Heart left ventricle (tissue), 16 donors: ENCODE measurements around the gene SYNPO. TPM values are rescaled to one million over a fixed set of nuclear protein-coding genes. Genes with fewer than 3 reads are reported as not detected.

Experiments used
- ATAC-seq, 4 donors: fragments of 200-7000 bp; cut with Tn5 transposase; one replicate each; pipeline ENCODE4 v1.9.1; 2020 to 2022; ENCODE audit warnings: moderate library complexity in 4 of 4, mild to moderate bottlenecking in 3 of 4, moderate number of reproducible peaks in 1 of 4
- DNase-seq, 5 donors: peaks; one replicate each; pipeline ENCODE4 v3.0.0-alpha.2; 2020
- H3K27ac ChIP-seq, 12 donors: fragments of 200-600 bp; sonication (generic) in 4 of 12; one replicate each; pipeline versions ENCODE4 v1.5.0 to v1.8.0; 2016 to 2022; ENCODE audit warnings: mild to moderate bottlenecking in 2 of 12
- H3K27me3 ChIP-seq, 9 donors: fragments of 200-600 bp; sonication (generic) in 2 of 9; one replicate each; pipeline versions ENCODE4 v1.5.1 to v1.8.0; 2016 to 2022; ENCODE audit warnings: mild to moderate bottlenecking in 3 of 9
- H3K36me3 ChIP-seq, 9 donors: fragments of 200-600 bp; sonication (generic) in 2 of 9; one replicate each; pipeline versions ENCODE4 v1.5.0 to v1.8.0; 2018 to 2022; ENCODE audit warnings: mild to moderate bottlenecking in 2 of 9
- H3K4me1 ChIP-seq, 12 donors: fragments of 200-600 bp; sonication (generic) in 4 of 12; one replicate each; pipeline versions ENCODE4 v1.5.0 to v1.8.0; 2016 to 2022; ENCODE audit warnings: mild to moderate bottlenecking in 3 of 12
- H3K4me3 ChIP-seq, 12 donors: fragments of 200-600 bp; sonication (generic) in 4 of 12; one replicate each; pipeline versions ENCODE4 v1.5.0 to v1.8.0; 2017 to 2022; ENCODE audit warnings: mild to moderate bottlenecking in 9 of 12, moderate library complexity in 4 of 12
- H3K9me3 ChIP-seq, 12 donors: fragments of 200-600 bp; sonication (generic) in 4 of 12; one replicate each; pipeline versions ENCODE4 v1.5.0 to v1.8.0; 2016 to 2022; ENCODE audit warnings: mild to moderate bottlenecking in 1 of 12
- POLR2A ChIP-seq, 2 donors: fragments of 450-650 bp; IDR thresholded peaks; one replicate each; pipeline ENCODE4 v1.6.1; 2017; ENCODE audit warnings: antibody characterized with exemption in 2 of 2, mild to moderate bottlenecking in 2 of 2, moderate library complexity in 2 of 2
- WGBS, 4 donors: extraction: QIAGEN DNeasy Blood & Tissue Kit in 2 of 4; methylation state at CpG; one replicate each; pipeline versions ENCODE4 v1.1.5 to v1.1.7; 2013 to 2018; 5-methylcytosine and 5-hydroxymethylcytosine counted together
- intact Hi-C, 10 donors: fragments of 100-400 bp; cut with DNase I; formaldehyde crosslinking; loops; one replicate each; pipeline versions ENCODE4 v1.11.1 to v1.14.2; 2022
- polyA plus RNA-seq, 2 donors: library from polyadenylated mRNA; stranded (reverse); fragments of 200-250 nt; gene quantifications; one replicate each; pipeline ENCODE4 v1.2.3, GENCODE V29; 2013
- total RNA-seq, 9 donors: library from RNA; depleted of rRNA in 2 of 9; stranded (reverse); fragments of >200 nt in 2 of 9; fragmentation: NEBNext Ultra II Directional in 3 of 9; extraction: Animal tissue kit (Norgen Biotek cat#: 25700) in 3 of 9; gene quantifications; one replicate each; pipeline versions ENCODE4 v1.1.0 to v1.2.4, GENCODE V29; 2016 to 2023
- TF ChIP-seq, protein P1 (sequence below), 12 donors: fragments of 200-600 bp; sonication (generic) in 4 of 12; IDR thresholded peaks; one replicate each; pipeline versions ENCODE4 v1.5.0 to v1.8.0; 2018 to 2022; ENCODE audit warnings: antibody characterized with exemption in 12 of 12, mild to moderate bottlenecking in 5 of 12
- donor health status: ischemic (EF 13 %, LVEDD 7.1; RV severe dilation, severe dysfunction).
- donor health status: healthy with polysubstance abuse.
- donor health status: DM: no; HTN: yes; CAD: no.
- donor health status: DM: no; HTN: no; CAD: no.
- donor health status: ischemic (EF 25% LVEDD 6.9; RV normal size, moderate dysfunction).
- donor health status: ischemic (EF 25% LVEDD 5.7; RV mildly dilated, moderate dysfunction).
- donor health status: healthy.
- donor health status: DM: yes; HTN: yes; CAD: no.
- donor health status: ischemic (EF 35%, LVEDD 5.7; RV mildly dilated, moderate dysfunction).
- donor health status: nonischemic (EF 11% LVEDD 7.7; RV severe dilation, severe dysfunction).
- donor health status: DM: yes; HTN: yes; CAD: no.
- donor health status: PGD.
- donor health status: ischemic (EF 29% LVEDD 5.4; RV normal size, mild dysfunction).
- donor health status: nonischemic (EF 23%, LVEDD 6.1; RV moderate dilation, normal function).

SYNPO gene
- total and polyA plus RNA-seq, 11 donors: 304 to 791 (median 590) TPM

DNA sequence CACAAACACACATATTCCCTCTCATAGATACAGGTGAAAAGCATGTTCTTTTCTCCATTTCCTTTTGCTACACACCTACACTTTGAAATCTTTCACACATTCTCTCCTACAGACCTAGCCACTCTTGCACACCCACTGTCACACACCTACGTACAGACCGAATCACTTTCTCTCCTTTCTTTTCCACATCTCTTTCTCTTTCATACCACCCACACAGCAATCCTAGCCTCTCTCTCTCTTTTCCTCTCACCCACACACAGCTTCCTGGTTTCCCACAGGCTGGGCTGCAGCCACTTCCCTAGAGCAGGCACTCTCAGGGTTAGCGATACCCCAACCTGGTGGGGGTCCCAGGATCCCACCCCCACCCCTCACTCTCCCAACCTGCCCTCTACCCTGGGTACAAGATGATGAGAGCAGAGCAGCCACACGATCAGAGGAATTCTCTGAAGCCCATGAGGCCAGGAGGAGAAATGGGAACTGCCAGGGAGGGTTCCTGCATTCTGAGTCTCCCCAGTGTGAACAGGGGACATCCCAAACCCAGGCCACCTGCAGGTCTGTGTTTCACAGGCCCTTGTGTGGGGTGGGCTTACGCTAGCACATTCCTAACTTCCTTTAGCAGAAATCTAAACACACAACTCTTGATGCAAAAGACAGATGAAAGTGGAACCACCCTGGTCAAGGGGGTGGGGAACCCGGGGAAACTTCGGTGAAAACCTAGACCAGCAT lies 17.1 kb upstream of the SYNPO start:
- H3K36me3 ChIP-seq: no peaks in the 10 kb centered on the region
- no peak for TF ChIP-seq POLR2A (IDR thresholded peaks at IDR 0.05)
- TF ChIP-seq, protein P1, sequence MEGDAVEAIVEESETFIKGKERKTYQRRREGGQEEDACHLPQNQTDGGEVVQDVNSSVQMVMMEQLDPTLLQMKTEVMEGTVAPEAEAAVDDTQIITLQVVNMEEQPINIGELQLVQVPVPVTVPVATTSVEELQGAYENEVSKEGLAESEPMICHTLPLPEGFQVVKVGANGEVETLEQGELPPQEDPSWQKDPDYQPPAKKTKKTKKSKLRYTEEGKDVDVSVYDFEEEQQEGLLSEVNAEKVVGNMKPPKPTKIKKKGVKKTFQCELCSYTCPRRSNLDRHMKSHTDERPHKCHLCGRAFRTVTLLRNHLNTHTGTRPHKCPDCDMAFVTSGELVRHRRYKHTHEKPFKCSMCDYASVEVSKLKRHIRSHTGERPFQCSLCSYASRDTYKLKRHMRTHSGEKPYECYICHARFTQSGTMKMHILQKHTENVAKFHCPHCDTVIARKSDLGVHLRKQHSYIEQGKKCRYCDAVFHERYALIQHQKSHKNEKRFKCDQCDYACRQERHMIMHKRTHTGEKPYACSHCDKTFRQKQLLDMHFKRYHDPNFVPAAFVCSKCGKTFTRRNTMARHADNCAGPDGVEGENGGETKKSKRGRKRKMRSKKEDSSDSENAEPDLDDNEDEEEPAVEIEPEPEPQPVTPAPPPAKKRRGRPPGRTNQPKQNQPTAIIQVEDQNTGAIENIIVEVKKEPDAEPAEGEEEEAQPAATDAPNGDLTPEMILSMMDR (IDR thresholded peaks at IDR 0.05): no peak
- peak overlapping the region in 6 of 12 donors; percentile 33 to 99 (median 87) for H3K4me3 ChIP-seq

DNA sequence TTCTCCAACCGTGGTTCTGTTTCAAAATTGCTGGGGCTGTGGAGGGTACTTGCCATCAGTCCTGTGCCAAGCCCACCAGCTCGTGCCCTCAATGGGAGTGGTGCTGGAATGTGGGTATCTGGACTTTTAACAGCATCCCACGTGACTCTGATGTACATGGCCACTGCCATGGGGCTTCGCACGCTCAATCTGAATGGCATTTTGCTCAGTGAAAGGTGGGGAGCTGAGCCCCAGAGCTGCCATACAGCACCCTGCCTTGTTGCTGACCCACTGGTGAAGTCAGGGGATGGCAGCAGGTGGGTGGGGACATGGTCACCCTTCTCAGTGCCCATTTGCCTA lies 16.6 kb upstream of the SYNPO start:
- Histone ChIP-seq H3K9me3 (no peaks in the 10 kb centered on the region), H3K27me3 (peaks cover 0 to 10% (median 0%) of the 10 kb centered on the region in 9 donors), H3K27ac (peak overlapping the region; percentile 84 to 100 (median 99)), H3K36me3 (no peaks in the 10 kb centered on the region), H3K4me3 (peak overlapping the region in 9 of 12 donors; percentile 33 to 99 (median 94)), H3K4me1 (peaks cover 12 to 90% (median 75%) of the 10 kb centered on the region in 12 donors)
- ATAC-seq (no peak), DNase-seq (peak in 1 of 5 donors; percentile 43)
- WGBS, 4 donors: 16 to 45% (median 43%) methylated on average over 3 to 5 of the region's 5 CpGs
- intact Hi-C loops: loop anchor here in 1 of 10 donors (2.0 kb wide), 1 partner anchor 25 kb away; no protein-coding TSS in a partner anchor
- TF ChIP-seq POLR2A (IDR thresholded peaks at IDR 0.05): no peak
- TF ChIP-seq, protein P1 (IDR thresholded peaks at IDR 0.05): no peak

More for the DNA sequence above, 17.1 kb upstream of the SYNPO start:
- intact Hi-C loops: no loop called here
- Histone ChIP-seq H3K27ac (peak overlapping the region; percentile 84 to 100 (median 99)), H3K4me1 (peaks cover 17 to 90% (median 75%) of the 10 kb centered on the region in 12 donors), H3K9me3 (no peaks in the 10 kb centered on the region), H3K27me3 (peaks cover 0 to 10% (median 0%) of the 10 kb centered on the region in 9 donors)
- no peak for DNase-seq
- no peak for ATAC-seq
- WGBS, 4 donors: 42 to 59% (median 47%) methylated on average over 7 of the region's 7 CpGs

DNA sequence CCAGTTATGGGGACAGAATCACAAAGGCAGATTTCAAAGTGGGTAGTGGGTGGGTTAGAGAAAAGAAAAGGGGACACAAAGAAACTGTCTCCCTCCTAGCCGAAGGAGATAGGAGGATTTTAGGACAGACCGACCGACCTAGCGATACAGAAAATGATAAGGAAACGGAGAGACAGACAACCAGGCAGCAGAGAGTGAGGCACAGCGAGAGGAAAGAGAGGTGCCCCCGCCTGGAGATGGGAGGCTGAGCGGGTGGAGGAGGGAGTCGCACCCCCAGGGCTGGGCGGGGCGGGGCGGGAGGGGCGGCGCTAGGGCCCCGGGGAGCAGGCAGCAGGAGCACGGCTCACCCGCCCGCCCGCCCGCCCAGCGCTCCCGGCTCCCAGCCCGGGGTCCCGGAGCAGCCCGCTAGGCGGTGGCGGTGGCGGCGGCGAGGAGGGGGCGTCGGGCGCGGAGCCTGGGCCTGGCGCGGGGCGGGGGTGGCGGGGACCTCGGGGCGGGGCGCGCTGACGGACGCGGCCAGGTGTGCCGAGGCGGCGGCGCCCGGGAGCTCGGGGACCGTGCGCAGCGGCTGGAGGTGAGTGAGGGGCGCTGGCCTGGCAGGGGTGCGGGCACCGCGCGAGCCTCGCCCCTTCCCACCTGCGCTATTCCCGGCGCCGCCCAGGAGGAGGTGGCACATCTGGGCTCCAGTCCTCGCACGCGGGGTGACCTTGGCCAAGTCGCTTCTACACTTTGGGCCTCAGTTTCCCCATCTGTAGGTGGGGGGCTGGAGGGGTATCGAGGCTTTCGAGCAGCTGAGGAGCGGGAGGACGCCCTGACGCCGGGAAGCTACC lies 15.9 kb upstream of the SYNPO start:
- TF ChIP-seq, protein P1 (IDR thresholded peaks at IDR 0.05): peak in 5 of 12 donors; percentile 11 to 48 (median 15)
- no peak for TF ChIP-seq POLR2A (IDR thresholded peaks at IDR 0.05)
- WGBS, 4 donors: 3 to 10% (median 6%) methylated on average over 20 to 74 of the region's 74 CpGs
- Histone ChIP-seq H3K36me3 (peaks cover 0 to 4% (median 0%) of the 10 kb centered on the region in 9 donors), H3K27me3 (peaks cover 0 to 10% (median 0%) of the 10 kb centered on the region in 9 donors), H3K4me1 (peaks cover 12 to 90% (median 75%) of the 10 kb centered on the region in 12 donors), H3K27ac (peak overlapping the region; percentile 93 to 100 (median 99)), H3K4me3 (peak overlapping the region; percentile 52 to 99 (median 92)), H3K9me3 (no peaks in the 10 kb centered on the region)
- peak in 3 of 4 donors; percentile 31 to 36 (median 34) for ATAC-seq
- peak in 4 of 5 donors; percentile 64 to 73 (median 68) for DNase-seq
- intact Hi-C loops: loop anchor here in 2 of 10 donors (2.0 to 5.0 kb wide), 2 partner anchors 24 to 32 kb away; no protein-coding TSS in a partner anchor
